Activated naive CD8-positive, alpha-beta T cell (primary cell): Measurements from ENCODE around the gene CAPN12.

Source experiments
- H3K27ac Mint-ChIP-seq: one replicate; pipeline ENCODE4 v1.8.0; 2021; ENCODE audit warnings: mixed read lengths
- H3K27me3 Mint-ChIP-seq: one replicate; pipeline ENCODE4 v1.8.0; 2021; ENCODE audit warnings: mixed read lengths
- H3K36me3 Mint-ChIP-seq: one replicate; pipeline ENCODE4 v1.8.0; 2021; ENCODE audit warnings: mixed read lengths
- H3K4me1 Mint-ChIP-seq: one replicate; pipeline ENCODE4 v1.8.0; 2021; ENCODE audit warnings: low read depth, mixed read lengths
- H3K4me3 Mint-ChIP-seq: one replicate; pipeline ENCODE4 v1.8.0; 2021; ENCODE audit warnings: mild to moderate bottlenecking, mixed read lengths
- H3K9me3 Mint-ChIP-seq: one replicate; pipeline ENCODE4 v1.8.0; 2021; ENCODE audit warnings: low read depth, mixed read lengths

Gene CAPN12

DNA sequence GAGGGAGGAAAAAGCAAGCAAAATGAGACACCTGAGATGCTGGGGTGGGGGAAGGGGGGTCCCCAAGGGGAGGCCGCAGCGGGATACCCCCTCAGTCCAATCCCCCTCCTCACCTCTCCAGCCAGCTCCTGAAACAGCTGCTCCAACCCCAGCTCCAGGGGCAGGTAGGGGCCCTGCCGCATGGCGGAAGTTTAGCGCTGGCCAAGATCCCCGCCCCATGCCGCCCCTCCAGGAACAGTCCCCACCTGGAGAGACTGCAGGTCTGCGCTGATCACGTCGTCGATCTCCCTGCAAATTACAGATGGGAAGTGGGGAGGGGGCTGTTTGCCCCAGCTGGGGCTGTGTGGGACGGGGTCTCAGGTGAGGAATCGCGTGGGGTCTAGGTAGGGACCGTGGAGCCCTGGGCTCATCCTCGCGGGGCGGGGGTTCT lies 9.0 kb downstream of the CAPN12 start:
- Mint-ChIP-seq H3K4me3 (peak overlapping the region; percentile 74), H3K9me3 (no peaks in the 10 kb centered on the region), H3K27ac (peak overlapping the region; percentile 73), H3K36me3 (no peaks in the 10 kb centered on the region), H3K27me3 (no peaks in the 10 kb centered on the region), H3K4me1 (peaks cover 27% of the 10 kb centered on the region)

DNA sequence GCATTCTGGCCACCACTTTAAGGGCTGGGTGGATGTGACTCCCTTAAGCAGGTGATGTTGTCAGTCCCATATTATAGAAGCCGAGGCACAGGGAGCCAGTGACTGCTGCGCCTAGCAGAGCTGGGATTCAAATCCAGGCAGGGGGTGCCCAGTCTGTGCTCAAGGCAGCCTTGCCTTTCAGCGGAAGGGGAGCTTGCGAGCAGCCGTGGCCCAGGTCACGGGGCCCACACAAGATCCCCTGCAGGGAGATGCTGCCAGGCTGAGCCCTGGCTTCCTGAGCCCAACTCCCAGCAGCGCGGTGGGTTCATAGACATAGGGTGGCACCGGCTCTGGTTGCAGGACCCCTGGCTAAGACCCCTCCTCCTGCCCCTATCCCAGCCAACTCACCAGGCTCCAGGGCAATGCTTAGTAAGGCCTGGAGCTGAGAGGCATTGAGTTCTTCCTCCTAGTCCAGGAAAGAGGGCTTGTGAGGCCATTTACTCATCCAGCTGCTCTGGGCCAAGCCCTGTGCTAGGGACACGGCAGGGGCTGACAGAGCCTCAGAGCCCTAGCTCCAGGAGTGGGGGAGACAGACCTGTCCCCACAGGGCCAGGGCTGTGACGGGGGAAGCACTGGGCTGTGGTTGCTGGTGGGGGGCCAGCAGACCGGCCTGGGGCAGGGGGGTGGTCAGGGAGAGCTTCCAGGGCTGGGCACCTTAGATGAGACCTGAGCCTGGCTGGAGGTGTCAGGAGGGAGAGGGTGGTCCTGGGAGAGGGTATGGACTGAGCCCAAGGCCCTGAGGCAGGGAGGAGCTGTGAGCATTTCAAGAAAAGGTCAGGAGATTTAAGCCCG lies 9.6 kb downstream of the CAPN12 start:
- no peaks in the 10 kb centered on the region for H3K9me3 Mint-ChIP-seq
- H3K4me1 Mint-ChIP-seq: peaks cover 27% of the 10 kb centered on the region
- no peaks in the 10 kb centered on the region for H3K36me3 Mint-ChIP-seq
- no peaks in the 10 kb centered on the region for H3K27me3 Mint-ChIP-seq
- peak overlapping the region; percentile 74 for H3K4me3 Mint-ChIP-seq
- no peak overlapping the region for H3K27ac Mint-ChIP-seq

DNA sequence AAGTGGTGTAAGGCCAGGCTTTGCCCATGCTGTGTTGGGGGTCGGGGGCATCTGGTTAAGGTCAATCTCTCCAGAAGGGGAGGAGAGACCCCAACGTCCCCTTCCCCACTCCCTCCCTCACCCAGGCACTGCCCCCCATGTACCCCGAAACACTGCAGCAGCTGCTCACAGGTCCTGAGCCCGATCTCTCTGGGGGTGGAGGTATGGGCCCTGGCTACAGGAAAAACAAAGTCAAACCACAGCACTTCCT lies 10.2 kb downstream of the CAPN12 start:
- H3K9me3 Mint-ChIP-seq: no peaks in the 10 kb centered on the region
- H3K27ac Mint-ChIP-seq: no peak overlapping the region
- no peak overlapping the region for H3K4me3 Mint-ChIP-seq
- no peaks in the 10 kb centered on the region for H3K36me3 Mint-ChIP-seq
- no peaks in the 10 kb centered on the region for H3K27me3 Mint-ChIP-seq
- H3K4me1 Mint-ChIP-seq: peaks cover 26% of the 10 kb centered on the region

DNA sequence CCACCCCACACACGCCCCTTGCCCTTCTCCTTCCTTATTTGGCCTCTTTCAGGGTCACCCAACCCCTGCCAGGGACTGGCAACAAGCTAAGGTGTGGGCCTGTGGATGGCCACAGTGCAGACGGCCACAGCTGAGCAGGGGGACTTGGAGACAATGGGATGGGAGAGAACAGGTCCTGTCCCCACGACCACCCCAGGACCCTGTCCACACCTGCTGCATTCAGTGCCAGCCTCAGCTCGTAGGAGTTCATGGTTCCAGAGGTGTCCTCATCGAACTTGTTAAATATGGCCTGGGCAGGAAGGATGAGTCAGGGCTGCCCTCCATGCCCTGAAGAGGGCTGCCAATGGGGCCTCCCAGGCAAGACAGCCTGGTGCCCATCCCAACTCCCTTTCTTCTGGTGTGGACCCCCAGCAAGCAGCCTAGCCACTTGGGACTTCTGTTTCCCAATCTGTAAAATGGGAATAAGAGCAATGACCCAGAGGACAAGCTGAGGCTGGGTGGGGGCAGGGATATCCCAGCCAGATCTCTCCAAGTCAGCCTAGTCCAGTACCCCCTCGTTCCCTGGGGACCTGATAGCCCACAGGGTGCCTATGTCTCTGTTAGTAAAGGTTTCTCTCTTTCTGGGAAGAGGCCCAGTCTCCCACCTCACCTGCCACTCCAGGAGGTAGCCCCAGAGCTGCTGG lies 10.6 kb downstream of the CAPN12 start:
- no peak overlapping the region for H3K27ac Mint-ChIP-seq
- H3K4me3 Mint-ChIP-seq: no peak overlapping the region
- no peaks in the 10 kb centered on the region for H3K36me3 Mint-ChIP-seq
- peaks cover 26% of the 10 kb centered on the region for H3K4me1 Mint-ChIP-seq
- no peaks in the 10 kb centered on the region for H3K9me3 Mint-ChIP-seq
- H3K27me3 Mint-ChIP-seq: no peaks in the 10 kb centered on the region

DNA sequence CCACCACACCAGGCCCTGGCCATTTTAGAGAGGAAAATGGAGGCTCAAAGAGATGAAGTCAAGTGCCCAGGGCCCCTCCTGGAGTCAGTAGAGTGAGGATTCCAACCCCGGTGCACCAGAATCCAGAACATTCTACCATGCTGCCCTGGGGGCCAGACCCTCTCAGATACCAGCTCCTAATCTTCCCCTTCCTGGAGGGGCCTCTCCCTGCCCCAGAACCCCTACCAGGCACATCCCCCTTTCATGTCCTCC lies 11.1 kb downstream of the CAPN12 start:
- Mint-ChIP-seq H3K4me3 (no peak overlapping the region), H3K4me1 (peaks cover 24% of the 10 kb centered on the region), H3K27ac (no peak overlapping the region), H3K9me3 (no peaks in the 10 kb centered on the region), H3K27me3 (no peaks in the 10 kb centered on the region), H3K36me3 (no peaks in the 10 kb centered on the region)

DNA sequence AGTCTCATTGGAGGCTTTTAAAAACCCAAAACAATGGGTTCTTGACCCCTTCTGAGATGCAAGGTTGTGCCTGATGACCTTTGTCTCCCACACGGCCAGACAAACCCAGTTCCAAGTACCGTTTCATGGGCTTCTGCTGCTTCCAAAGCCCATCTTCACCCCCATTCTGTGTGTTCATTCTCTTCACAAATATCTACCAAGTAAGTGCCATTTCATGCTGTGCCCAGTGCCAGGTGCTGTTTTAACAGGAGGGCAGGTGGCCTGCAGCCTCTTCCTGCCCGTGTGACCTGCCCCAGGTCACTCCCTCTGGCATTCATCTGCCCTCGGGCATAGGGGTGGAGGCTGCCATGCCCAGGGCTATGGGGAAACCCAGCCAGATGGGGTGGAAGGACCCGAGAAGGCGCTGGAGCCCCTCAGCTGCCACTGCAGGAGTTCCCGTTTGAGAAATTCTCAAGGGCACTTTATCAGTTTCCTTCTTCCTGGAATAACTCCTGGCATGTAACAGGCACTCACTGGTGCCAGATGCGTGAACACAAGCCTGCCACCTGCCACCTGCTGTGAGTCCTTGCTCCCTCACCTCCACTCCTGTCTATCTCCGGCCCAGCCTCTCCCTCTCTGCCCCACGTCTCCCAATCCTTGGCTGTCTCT lies 12.5 kb downstream of the CAPN12 start:
- Mint-ChIP-seq H3K4me1 (peaks cover 18% of the 10 kb centered on the region), H3K36me3 (no peaks in the 10 kb centered on the region), H3K27ac (no peak overlapping the region), H3K27me3 (no peaks in the 10 kb centered on the region), H3K9me3 (no peaks in the 10 kb centered on the region), H3K4me3 (no peak overlapping the region)

DNA sequence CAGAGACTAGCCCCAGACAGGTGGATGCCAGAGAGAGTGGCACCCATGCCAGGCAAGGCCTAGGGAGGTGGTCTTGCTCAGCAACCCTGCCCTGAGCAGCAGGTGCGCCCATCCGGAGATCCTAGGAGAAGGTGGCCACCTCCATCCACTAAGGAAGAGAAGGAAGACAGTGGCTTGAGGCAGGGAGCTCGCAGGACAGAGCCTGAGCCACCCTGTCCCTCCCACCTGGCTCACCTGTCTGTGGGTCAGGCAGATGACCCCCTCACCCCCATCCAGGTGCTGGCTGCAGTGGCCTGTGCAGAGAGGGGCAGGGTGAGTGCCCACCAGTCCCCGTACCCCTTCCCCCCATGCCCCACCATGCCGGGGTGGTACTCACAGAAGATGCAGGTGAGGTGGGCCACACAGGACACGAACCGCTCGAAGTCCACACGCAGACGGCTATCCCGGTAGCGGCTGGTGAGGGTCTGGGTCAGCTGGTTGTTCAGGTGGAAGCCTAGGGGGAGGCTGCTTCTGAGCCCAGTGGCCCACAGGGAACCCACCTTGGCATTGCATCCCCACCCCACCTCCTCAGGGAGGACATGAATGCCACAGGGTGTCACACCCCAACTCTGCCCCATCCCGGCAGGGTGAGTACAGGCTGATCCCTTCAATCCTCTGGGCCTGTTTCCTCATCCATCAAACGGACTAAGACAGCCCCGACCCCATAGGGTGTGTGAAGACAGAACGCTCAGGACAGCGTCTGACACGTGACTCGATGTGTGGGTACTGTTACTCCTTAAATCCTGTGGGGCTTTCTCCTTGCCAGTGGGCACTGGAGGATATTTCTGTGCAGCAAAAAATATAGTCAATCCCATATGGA lies 13.3 kb downstream of the CAPN12 start:
- H3K4me1 Mint-ChIP-seq: peaks cover 16% of the 10 kb centered on the region
- H3K4me3 Mint-ChIP-seq: no peak overlapping the region
- no peaks in the 10 kb centered on the region for H3K27me3 Mint-ChIP-seq
- H3K36me3 Mint-ChIP-seq: no peaks in the 10 kb centered on the region
- no peaks in the 10 kb centered on the region for H3K9me3 Mint-ChIP-seq
- no peak overlapping the region for H3K27ac Mint-ChIP-seq

DNA sequence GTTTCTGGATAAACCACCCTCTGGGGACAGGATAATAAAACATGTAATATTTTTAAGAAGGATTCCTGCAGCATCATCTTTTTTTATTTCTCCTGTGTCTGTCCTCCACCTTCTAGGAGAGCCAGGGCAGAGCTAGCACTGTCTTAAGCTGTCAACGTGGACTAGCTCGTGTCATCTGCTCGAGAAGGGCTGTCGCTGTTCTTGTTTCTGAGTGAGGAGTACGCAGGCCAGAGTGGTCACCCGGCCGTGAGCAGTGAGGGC lies 13.9 kb downstream of the CAPN12 start:
- Mint-ChIP-seq H3K4me3 (no peak overlapping the region), H3K27me3 (no peaks in the 10 kb centered on the region), H3K9me3 (no peaks in the 10 kb centered on the region), H3K4me1 (peaks cover 16% of the 10 kb centered on the region), H3K27ac (no peak overlapping the region), H3K36me3 (no peaks in the 10 kb centered on the region)

DNA sequence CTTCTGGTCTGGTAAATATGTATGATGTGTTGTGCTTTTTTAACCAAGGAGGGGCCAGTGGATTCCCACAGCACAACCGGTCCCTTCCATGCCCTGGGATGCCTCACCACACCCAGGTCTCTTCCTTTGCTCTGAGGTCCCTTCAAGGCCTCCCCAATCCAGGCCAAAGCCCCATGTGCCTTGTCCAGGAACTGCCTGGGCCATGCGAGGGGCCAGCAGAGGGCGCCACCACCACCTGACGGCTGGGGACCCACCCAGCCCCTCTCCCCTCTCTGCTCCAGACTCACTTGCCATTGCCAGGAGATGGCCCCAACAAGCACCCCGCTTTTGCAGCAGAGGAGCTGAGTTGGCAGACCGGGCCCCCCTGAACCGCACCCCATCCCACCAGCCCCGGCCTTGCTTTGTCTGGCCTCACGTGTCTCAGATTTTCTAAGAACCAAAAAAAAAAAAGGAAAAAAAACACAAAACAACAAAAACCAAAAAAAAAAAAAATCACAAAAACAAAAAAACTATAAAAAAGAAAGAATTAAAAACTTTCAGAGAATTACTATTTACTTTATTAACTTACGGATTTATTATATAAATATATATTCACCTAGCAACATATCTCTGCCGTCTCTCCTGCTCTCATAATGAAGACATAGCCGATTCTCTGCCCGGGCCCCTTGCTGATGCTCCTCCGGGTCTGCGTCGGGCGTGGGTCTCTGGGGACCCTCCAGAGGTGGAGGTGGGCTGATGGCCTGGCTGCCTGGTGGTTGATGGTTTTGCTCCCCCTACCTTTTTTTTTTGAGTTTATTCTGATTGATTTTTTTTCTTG lies 14.4 kb downstream of the CAPN12 start:
- H3K9me3 Mint-ChIP-seq: no peaks in the 10 kb centered on the region
- no peaks in the 10 kb centered on the region for H3K27me3 Mint-ChIP-seq
- no peak overlapping the region for H3K4me3 Mint-ChIP-seq
- H3K36me3 Mint-ChIP-seq: no peaks in the 10 kb centered on the region
- no peak overlapping the region for H3K27ac Mint-ChIP-seq
- H3K4me1 Mint-ChIP-seq: peaks cover 14% of the 10 kb centered on the region

DNA sequence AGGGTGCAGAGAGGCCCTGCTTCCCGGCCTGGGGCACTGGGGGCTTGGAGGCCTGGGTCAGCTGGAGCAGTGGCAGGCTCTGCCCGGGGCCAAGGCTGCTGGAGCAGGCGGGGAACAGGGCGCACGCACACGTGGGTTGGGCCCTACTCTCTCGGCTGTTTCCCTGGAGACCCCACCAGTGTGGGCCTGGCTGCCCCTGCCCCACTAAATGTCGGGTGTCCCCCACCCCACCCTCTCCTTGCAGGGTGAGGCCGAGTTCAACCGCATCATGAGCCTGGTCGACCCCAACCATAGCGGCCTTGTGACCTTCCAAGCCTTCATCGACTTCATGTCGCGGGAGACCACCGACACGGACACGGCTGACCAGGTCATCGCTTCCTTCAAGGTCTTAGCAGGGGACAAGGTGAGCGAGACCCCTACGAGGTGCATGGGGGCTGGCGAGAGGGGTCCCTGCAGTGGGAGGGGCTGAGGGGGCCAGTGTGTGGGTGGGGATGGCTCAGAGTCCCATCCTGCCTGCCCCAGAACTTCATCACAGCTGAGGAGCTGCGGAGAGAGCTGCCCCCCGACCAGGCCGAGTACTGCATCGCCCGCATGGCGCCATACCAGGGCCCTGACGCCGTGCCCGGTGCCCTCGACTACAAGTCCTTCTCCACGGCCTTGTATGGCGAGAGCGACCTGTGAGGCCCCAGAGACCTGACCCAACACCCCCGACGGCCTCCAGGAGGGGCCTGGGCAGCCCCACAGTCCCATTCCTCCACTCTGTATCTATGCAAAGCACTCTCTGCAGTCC lies 15.3 kb downstream of the CAPN12 start:
- H3K4me1 Mint-ChIP-seq: peaks cover 7% of the 10 kb centered on the region

DNA sequence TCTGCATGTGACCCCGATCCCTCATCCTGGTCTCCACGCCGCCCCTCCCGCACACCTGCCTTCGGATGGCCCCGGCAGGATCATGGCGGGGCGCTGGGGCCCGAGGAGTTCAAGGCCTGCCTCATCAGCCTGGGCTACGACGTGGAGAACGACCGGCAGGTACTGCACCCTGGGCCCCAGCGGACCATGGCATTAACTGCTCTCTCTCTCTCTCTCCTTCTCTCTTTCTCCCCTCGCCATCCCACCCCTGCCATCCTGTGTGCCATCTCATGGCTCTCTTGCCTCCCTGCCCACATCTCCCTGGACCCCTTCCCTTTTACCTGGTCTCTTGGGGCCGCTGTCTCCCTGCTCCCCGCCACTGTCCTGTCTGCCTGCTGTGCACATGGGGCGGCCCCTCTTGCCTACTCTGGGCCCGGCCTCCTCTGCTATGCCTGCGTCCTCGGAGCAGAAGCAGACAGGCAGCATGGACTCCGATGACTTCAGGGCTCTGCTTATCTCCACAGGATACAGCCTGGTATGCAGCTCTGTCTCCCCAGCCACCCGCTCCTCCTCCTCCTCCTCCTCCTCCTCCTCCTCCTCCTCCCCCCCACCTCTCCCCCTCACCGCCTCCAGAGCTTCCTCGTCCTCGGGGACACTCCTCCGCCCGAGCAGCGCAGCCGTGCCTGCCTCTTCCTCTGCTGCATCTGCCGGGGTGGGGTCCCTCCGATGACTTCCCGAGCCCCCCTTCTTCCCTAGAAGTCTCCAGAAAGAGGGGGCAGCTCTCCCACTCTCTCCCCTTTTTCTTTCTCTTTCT lies 16.2 kb downstream of the CAPN12 start:
- Mint-ChIP-seq H3K36me3 (no peaks in the 10 kb centered on the region), H3K4me1 (peaks cover 5% of the 10 kb centered on the region), H3K9me3 (no peaks in the 10 kb centered on the region), H3K27ac (no peak overlapping the region), H3K4me3 (no peak overlapping the region), H3K27me3 (no peaks in the 10 kb centered on the region)

More for the DNA sequence above, 15.3 kb downstream of the CAPN12 start:
- Mint-ChIP-seq H3K27me3 (no peaks in the 10 kb centered on the region), H3K27ac (no peak overlapping the region), H3K9me3 (no peaks in the 10 kb centered on the region), H3K36me3 (no peaks in the 10 kb centered on the region), H3K4me3 (no peak overlapping the region)

DNA sequence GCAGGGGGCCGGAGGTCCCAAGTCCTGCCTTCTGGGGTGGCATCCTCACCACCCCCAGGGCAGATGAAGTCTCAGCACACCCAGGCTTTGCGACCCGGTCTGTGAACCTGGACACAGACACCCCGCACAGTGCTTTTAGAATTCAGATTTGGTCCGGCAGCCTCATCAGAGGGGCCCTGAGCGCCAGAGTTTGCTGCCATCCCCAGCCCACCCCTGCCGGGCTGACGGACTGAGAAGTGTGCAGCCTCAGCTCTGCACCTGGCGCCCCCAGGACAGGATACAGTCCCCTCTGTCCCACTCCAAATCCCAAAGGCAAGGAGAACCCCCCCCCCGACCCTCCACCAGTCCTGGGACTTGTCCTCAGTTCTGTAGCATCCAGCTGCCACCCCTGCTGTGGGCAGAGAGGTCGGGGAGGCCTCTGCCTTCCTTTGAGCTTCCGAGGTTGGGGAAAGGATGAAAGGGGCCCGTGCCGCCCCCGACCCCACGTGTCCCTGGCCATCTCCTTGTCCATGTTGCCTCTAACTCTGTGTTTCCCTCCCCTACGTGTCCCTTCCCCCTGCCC lies 16.9 kb downstream of the CAPN12 start:
- H3K27ac Mint-ChIP-seq: no peak overlapping the region
- peaks cover 5% of the 10 kb centered on the region for H3K4me1 Mint-ChIP-seq

DNA sequence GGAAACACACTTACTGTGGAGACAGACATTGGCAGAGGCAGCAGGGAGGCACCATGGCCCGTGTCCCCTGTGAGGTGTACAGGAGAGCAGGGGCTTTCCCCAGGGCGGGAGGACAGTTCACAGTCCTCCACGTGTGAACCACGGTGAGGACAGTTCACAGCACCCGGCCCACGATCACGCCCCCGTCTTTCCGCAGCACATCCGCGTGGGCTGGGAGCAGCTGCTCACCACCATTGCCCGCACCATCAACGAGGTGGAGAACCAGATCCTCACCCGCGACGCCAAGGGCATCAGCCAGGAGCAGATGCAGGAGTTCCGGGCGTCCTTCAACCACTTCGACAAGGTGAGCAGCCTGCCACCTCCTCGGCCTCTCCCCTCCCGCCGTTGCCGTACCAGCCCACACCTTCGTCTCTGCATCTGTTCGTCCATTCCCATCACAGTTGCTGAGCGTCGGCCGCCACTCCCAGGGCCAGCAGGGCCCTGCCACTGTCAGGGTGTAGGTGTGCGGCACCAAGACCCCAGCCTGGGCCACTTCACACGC lies 17.4 kb downstream of the CAPN12 start:
- no peaks in the 10 kb centered on the region for H3K9me3 Mint-ChIP-seq
- no peaks in the 10 kb centered on the region for H3K36me3 Mint-ChIP-seq
- H3K4me1 Mint-ChIP-seq: peaks cover 5% of the 10 kb centered on the region
- H3K4me3 Mint-ChIP-seq: no peak overlapping the region
- no peaks in the 10 kb centered on the region for H3K27me3 Mint-ChIP-seq
- no peak overlapping the region for H3K27ac Mint-ChIP-seq

More for the DNA sequence above, 16.9 kb downstream of the CAPN12 start:
- no peaks in the 10 kb centered on the region for H3K9me3 Mint-ChIP-seq
- no peak overlapping the region for H3K4me3 Mint-ChIP-seq
- no peaks in the 10 kb centered on the region for H3K36me3 Mint-ChIP-seq
- H3K27me3 Mint-ChIP-seq: no peaks in the 10 kb centered on the region
